Lung microvascular endothelial cell (primary cell): ENCODE measurements around the gene SEC24A. TPM values are rescaled to one million over a fixed set of nuclear protein-coding genes. Genes with fewer than 3 reads are reported as not detected.
"Not testable (repeated sequence)": the region's sequence is repeated elsewhere in the genome, so short reads cannot be mapped to it uniquely, and the experiment has no call there.

ENCODE experiments used
- DNase-seq, 2 donors: peaks; one replicate each; pipeline versions ENCODE4 v3.0.0 to v3.0.0-alpha.2; 2010; ENCODE audit warnings: low read depth in 2 of 2
- total RNA-seq: library from RNA; depleted of rRNA; stranded (reverse); fragments of >200 nt; gene quantifications from 2 replicates; pipeline ENCODE4 v1.2.1, GENCODE V29; 2014

Gene SEC24A
- total RNA-seq, 1 donor from 2014 or later: 15.1 TPM

GRCh38 chr5:134649163-134649835 lies 714 bp downstream of the SEC24A start:
- DNase-seq: peak; percentile 10 to 19

DNA sequence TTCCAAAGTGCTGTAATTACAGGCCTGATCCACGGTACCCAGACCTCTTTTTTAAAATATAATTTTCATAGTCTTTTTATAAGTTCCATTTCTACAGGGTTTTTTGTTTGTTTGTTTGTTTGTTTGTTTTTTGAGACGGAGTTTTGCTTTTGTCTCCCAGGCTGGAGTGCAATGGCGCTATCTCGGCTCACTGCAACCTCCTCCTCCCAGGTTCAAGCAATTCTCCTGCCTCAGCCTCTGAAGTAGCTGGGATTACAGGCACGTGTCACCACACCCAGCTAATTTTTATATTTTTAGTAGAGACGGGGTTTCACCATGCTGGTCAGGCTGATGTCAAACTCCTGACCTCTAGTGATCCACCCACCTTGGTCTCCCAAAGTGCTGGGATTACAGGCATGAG lies 2.1 kb downstream of the SEC24A start:
- DNase-seq: not testable (repeated sequence)

DNA sequence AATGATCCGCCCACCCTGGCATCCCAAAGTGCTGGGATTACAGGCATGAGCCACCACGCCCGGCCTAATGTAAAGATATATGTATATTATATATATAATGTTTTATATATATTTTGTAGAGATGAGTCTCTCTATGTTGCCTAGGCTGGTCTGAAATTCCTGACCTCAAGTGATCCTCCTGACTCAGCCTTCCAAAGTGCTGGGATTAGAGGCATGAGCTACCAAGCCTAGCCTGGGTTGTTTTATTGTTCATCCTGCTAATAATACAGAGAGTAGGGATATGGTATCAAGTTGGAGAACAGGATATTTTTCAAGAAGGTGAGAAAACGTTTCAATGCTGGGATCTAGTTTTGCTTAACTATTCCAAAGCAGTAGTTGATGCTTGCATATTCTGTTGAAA lies 2.9 kb downstream of the SEC24A start:
- no peak for DNase-seq

GRCh38 chr5:134656690-134657089 lies 8.1 kb downstream of the SEC24A start:
- DNase-seq: no peak

DNA sequence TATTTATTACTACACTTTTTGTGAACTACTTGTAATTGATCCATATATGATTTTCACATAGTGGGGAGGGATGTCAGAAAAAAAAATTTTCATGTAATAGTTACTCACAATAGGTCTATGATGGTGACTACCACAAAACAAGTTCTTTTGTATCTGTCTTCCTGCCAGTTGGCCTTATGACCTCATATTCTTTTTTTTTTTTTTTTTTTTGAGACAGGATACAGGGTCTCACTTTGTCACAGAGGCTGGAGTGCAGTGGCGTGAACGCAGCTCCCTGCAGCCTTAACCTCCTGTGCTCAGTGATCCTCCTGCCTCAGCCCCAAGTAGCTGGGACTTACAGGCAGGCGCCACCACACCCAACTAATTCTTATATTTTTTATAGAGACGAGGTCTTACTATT lies 10.9 kb downstream of the SEC24A start:
- peak; percentile 65 for DNase-seq

DNA sequence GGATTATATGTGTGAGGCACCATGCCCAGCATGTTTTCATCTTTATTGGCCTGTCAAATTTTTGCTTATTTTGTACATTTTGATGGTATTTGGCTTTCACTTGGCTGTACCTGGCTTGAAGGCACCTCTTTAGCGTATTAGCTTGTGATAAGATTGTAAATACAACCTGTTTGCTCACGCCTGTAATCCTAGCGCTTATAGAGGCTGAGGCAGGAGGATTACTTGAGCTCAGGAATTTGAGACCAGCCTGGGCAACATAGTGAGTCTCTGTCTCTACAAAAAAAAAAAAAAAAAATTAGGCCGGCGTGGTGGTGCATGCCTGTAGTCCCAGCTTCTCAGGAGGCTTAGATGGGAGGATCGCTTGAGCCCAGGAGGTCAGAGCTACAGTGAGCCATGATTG lies 11.3 kb downstream of the SEC24A start:
- DNase-seq: no peak

DNA sequence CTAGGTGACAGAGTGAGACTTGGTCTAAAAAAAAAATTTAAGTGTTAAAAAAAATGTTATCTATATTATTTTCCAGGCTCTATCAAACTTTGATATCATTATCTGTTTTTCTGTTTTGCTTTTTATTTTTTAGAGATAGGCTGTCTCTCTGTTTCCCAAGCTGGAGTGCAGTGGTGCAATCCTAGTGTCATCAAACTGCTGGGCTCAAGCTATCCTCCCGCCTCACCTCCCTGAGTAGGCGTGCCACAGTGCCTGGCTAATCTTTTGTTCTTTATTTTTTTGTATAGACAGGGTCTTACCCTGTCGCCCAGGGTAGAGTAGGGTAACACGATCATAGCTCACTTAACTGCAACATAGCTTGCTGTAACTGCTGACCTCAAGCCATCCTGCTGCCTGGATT lies 14.4 kb downstream of the SEC24A start:
- no peak for DNase-seq

DNA sequence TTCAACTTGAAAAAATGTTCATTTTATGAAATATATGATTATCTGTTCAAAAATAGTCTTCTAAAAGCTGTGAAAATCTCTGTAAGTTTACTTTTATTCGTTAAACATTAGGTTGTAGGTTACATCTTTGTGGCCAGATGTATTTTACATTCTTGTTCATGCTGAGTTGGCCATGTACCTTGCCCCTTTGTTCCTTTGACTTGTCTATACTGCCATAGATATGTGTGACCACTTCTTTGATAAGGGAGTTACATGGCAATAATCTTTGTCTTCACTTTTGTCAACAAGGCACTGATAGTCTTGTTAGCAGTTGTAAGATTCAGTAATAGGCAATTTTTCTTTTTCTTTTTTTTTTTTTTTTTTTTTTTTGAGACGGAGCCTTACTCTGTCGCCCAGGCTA lies 15.9 kb downstream of the SEC24A start:
- no peak for DNase-seq

DNA sequence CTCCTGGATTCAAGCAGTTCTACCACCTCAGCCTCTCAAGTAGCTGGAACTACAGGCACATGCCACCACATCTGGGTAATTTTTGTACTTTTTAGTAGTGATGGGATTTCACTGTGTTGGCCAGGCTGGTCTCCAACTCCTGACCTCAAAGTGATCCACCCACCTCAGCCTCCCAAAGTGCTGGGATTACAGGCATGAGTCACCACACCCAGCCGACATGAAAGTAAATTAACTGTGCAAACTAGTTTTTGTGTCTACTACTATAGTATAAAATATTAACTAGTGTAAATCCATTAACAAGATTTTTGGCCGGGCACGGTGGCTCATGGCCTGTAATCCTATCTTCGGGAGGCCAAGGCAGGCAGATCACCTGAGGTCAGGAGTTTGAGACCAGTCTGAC lies 25.0 kb downstream of the SEC24A start:
- not testable (repeated sequence) for DNase-seq

DNA sequence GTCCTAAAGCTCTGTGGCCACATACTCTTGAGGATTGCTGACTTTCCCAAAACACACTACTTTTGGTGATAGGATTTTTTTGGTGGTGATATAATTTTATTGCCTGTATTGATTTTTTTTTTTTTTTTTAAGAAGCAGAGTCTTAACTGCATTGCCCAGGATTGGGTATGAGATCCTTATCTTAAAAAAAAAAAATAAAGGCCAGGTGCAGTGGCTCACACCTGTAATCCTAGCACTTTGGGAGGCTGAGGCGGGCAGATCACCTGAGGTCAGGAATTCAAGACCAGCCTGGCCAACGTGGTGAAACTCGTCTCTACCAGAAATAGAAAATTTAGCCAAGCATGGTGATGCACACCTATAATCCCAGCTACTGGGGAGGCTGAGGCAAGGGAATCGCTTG lies 28.8 kb downstream of the SEC24A start:
- not testable (repeated sequence) for DNase-seq

DNA sequence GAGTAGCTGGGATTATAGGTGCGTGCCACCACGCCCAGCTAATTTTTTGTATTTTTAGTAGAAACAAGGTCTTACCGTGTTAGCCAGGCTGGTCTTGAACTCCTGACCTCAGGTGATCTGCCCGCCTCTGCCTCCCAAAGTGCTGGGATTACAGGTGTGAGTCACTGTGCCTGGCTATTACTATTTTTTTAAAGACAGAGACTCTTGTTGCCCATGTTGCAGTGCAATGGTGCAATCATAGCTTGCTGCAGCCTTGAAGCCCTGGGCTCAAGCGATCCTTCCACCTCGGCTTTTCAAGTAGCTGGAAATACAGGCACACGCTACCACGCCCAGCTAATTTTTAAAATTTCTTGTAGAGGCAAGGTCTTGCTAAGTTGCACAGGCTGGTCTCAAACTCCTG lies 41.6 kb downstream of the SEC24A start:
- not testable (repeated sequence) for DNase-seq

- no peak for DNase-seq
Observed at GRCh38 chr5:134692722-134693121, 44.1 kb downstream of the SEC24A start.

GRCh38 chr5:134708301-134708700 lies 59.7 kb downstream of the SEC24A start:
- peak in 1 of 2 donors; percentile 20 for DNase-seq

- no peak for DNase-seq
Observed at GRCh38 chr5:134714120-134714519, 65.5 kb downstream of the SEC24A start.

- no peak for DNase-seq
Observed at GRCh38 chr5:134714541-134714940, 66.0 kb downstream of the SEC24A start.

DNA sequence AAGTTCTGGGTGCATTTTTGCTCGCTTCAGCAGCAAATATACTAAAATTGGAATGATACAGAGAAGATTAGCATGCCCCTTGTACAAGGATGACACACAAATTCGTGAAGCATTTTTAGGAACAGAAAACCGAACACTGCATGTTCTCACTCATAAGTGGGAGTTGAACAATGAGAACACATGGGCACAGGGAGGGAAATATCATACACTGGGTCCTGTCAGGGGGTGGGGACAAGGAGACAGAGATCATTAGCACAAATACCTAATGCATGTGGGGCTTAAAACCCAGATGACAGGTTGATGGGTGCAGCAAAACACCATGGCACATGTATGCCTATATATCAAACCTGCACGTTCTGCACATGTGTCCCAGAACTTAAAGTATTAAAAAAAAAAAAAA lies 66.9 kb downstream of the SEC24A start:
- not testable (repeated sequence) for DNase-seq

- DNase-seq: no peak
Observed at GRCh38 chr5:134724872-134725271, 76.3 kb downstream of the SEC24A start.

- DNase-seq: no peak
Observed at GRCh38 chr5:134732819-134733218, 84.2 kb downstream of the SEC24A start.

- no peak for DNase-seq
Observed at GRCh38 chr5:134735243-134735642, 86.7 kb downstream of the SEC24A start.

GRCh38 chr5:134736173-134736812 lies 87.7 kb downstream of the SEC24A start:
- DNase-seq: no peak

- DNase-seq: peak; percentile 99
Observed at GRCh38 chr5:134738133-134738962, 89.8 kb downstream of the SEC24A start, which contains the start of gene CAMLG. CAMLG (plus strand) TSS chr5:134738548; CDS start chr5:134738621, 73 bp downstream.

- DNase-seq: peak; percentile 60 to 70
Observed at GRCh38 chr5:134738963-134739661, 90.5 kb downstream of the SEC24A start.
